Measurements from ENCODE around the gene TBC1D2B. TPM values are rescaled to one million over a fixed set of nuclear protein-coding genes. Genes with fewer than 3 reads are reported as not detected.
"Not testable (repeated sequence)": the region's sequence is repeated elsewhere in the genome, so short reads cannot be mapped to it uniquely, and the experiment has no call there.

TBC1D2B gene
- polyA plus RNA-seq, 1 donor from 2014 or later, result 9.4 TPM

DNA sequence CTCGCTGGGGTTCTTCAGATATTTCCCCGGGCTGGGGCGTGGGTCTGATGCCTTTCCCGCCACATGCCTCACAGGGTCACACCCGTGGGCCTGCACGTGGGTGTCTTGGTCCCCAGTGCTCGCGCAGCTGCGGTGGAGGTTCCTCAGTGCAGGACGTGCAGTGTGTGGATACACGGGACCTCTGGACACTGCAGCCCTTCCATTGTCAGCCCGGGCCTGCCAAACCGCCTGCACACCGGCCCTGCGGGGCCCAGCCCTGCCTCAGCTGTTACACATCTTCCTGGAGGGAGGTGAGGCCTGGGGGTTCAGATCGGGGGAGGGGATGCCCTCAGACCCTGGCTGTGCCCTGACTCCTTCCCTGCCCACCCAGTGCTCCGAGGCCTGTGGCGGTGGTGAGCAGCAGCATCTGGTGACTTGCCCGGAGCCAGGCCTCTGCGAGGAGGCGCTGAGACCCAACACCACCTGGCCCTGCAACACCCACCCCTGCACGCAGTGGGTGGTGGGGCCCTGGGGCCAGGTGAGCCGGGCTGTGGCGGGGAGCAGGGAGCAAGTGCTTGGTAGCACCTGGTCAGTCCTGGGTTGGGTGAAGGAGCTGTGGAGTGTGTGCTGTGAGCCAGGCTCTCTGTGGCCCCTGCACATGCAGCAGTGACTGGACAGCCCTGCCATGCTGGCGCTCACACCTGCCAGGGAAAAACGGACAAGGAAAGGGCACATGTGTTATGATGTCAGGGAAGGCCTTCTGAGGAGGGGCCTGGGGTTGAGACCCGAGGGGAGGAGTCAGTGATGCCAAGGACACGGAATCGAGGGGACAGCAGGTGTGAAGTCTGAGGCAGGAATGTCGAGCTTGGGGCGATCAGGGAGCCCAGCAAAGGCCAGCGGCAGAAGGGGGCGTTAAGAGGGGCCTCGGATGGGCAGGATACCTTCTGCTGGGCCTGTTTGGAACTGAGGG lies 88.9 kb downstream of the TBC1D2B start:
- TF ChIP-seq RAD21 (conservative IDR thresholded peaks at IDR 0.05), result no peak
- TF ChIP-seq EZH2 (IDR thresholded peaks at IDR 0.05; ENCODE audit: borderline replicate concordance, insufficient read depth, low read length, poor library complexity, severe bottlenecking), result no peak
- no peak for TF ChIP-seq POLR2AphosphoS5 (IDR thresholded peaks at IDR 0.05)
- TF ChIP-seq TAF1 (IDR thresholded peaks at IDR 0.05; ENCODE audit: low read depth), result no peak
- H3F3A ChIP-seq (ENCODE audit: insufficient read depth, low read length, poor library complexity, severe bottlenecking), result no peaks in the 10 kb centered on the region
- no peaks in the 10 kb centered on the region for H3K36me3 ChIP-seq (ENCODE audit: insufficient read depth, low read length)
- H3K9ac ChIP-seq (ENCODE audit: low read length), result no peak overlapping the region
- H2AFZ ChIP-seq (ENCODE audit: low read depth, low read length), result no peak overlapping the region
- no peaks in the 10 kb centered on the region for H3K9me3 ChIP-seq (ENCODE audit: low read length)
- no peak overlapping the region for H3K4me3 ChIP-seq (ENCODE audit: low read length)
- H3K27ac ChIP-seq (ENCODE audit: low read length), result no peak overlapping the region
- no peaks in the 10 kb centered on the region for H4K20me1 ChIP-seq (ENCODE audit: insufficient read depth)
- no peak overlapping the region for H3K4me2 ChIP-seq (ENCODE audit: low read length)
- no peaks in the 10 kb centered on the region for H3K9me2 ChIP-seq (ENCODE audit: insufficient read depth, low read length)
- H3K79me2 ChIP-seq (replicated peaks; ENCODE audit: insufficient read depth, low read length), result no peaks in the 10 kb centered on the region
- H3K27me3 ChIP-seq (ENCODE audit: insufficient read depth, low read depth, low read length), result no peaks in the 10 kb centered on the region

DNA sequence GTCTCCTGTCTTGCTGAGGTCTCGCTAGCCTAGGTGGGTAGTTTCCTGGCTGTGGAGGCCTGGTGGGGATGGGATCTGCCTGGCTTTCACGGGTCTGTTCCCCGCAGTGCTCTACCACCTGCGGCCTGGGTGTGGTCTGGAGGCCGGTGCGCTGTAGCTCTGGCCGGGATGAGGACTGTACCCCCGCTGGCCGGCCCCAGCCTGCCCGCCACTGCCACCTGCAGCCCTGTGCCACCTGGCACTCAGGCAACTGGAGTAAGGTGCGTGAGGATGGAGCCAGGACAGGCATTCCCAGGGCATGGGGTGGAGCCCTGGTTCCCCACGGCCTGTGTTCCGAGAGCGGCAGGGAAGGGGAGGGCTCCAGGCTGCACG lies 89.8 kb downstream of the TBC1D2B start:
- H3K4me2 ChIP-seq (ENCODE audit: low read length); H2AFZ ChIP-seq (ENCODE audit: low read depth, low read length); H3K27me3 ChIP-seq (ENCODE audit: insufficient read depth, low read depth, low read length); H4K20me1 ChIP-seq (ENCODE audit: insufficient read depth); H3K9me3 ChIP-seq (ENCODE audit: low read length); H3K9ac ChIP-seq (ENCODE audit: low read length); H3F3A ChIP-seq (ENCODE audit: insufficient read depth, low read length, poor library complexity, severe bottlenecking); H3K36me3 ChIP-seq (ENCODE audit: insufficient read depth, low read length); H3K9me2 ChIP-seq (ENCODE audit: insufficient read depth, low read length); H3K4me3 ChIP-seq (ENCODE audit: low read length); H3K27ac ChIP-seq (ENCODE audit: low read length); H3K79me2 ChIP-seq (replicated peaks; ENCODE audit: insufficient read depth, low read length): not testable (repeated sequence)

DNA sequence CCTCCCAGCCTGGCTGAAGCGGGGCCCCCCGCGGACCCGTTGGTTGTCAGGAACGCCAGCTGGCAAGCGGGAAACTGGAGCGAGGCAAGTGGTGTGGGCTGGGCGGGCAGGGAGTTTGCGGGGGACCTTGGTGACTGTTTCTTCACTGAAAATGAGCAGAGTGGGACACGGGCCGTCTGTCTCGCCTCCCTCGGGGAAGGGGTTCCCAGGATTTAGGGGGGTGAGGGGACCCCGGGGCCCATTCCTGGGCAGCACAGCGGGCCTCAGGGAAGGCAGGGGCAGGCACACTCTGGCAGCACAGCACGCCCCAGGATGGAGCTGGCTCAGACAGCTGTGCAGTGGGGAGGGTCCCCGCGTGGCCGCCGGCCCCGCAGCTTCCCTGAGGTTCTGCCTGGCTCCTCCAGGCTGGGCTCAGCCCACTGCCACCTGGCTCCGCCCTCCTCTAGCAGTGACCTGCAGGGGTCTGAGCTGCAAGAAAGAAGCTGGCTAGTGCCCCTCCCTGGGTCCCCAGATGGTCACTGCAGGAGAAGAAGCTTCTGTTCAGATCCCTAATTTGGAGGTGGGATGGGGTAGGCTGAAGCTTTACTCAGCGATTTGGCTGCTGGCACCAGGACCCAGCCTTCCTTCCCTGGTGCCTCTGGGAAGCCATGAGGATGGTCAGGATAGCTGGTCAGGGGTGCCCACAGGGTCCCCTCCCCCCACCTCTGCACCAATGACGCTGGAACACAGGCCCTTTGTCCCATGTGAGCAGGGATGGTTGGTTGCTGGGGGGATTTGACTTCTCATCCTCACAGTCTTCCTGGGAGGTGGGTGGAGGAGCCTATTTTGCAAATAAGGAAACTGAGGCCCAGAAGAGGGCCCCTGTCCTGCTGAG lies 90.4 kb downstream of the TBC1D2B start:
- H3K4me3 ChIP-seq (ENCODE audit: low read length), result no peak overlapping the region

More for the DNA sequence above, 90.4 kb downstream of the TBC1D2B start:
- no peaks in the 10 kb centered on the region for H3F3A ChIP-seq (ENCODE audit: insufficient read depth, low read length, poor library complexity, severe bottlenecking)
- no peaks in the 10 kb centered on the region for H3K9me2 ChIP-seq (ENCODE audit: insufficient read depth, low read length)
- no peaks in the 10 kb centered on the region for H3K27me3 ChIP-seq (ENCODE audit: insufficient read depth, low read depth, low read length)
- H3K27ac ChIP-seq (ENCODE audit: low read length), result no peak overlapping the region
- H3K4me2 ChIP-seq (ENCODE audit: low read length), result no peak overlapping the region
- no peaks in the 10 kb centered on the region for H3K9me3 ChIP-seq (ENCODE audit: low read length)
- no peak overlapping the region for H3K9ac ChIP-seq (ENCODE audit: low read length)
- H3K79me2 ChIP-seq (replicated peaks; ENCODE audit: insufficient read depth, low read length), result no peaks in the 10 kb centered on the region
- H4K20me1 ChIP-seq (ENCODE audit: insufficient read depth), result no peaks in the 10 kb centered on the region
- H2AFZ ChIP-seq (ENCODE audit: low read depth, low read length), result no peak overlapping the region
- TF ChIP-seq RAD21 (conservative IDR thresholded peaks at IDR 0.05), result no peak
- no peak for TF ChIP-seq TAF1 (IDR thresholded peaks at IDR 0.05; ENCODE audit: low read depth)
- TF ChIP-seq, protein P1, sequence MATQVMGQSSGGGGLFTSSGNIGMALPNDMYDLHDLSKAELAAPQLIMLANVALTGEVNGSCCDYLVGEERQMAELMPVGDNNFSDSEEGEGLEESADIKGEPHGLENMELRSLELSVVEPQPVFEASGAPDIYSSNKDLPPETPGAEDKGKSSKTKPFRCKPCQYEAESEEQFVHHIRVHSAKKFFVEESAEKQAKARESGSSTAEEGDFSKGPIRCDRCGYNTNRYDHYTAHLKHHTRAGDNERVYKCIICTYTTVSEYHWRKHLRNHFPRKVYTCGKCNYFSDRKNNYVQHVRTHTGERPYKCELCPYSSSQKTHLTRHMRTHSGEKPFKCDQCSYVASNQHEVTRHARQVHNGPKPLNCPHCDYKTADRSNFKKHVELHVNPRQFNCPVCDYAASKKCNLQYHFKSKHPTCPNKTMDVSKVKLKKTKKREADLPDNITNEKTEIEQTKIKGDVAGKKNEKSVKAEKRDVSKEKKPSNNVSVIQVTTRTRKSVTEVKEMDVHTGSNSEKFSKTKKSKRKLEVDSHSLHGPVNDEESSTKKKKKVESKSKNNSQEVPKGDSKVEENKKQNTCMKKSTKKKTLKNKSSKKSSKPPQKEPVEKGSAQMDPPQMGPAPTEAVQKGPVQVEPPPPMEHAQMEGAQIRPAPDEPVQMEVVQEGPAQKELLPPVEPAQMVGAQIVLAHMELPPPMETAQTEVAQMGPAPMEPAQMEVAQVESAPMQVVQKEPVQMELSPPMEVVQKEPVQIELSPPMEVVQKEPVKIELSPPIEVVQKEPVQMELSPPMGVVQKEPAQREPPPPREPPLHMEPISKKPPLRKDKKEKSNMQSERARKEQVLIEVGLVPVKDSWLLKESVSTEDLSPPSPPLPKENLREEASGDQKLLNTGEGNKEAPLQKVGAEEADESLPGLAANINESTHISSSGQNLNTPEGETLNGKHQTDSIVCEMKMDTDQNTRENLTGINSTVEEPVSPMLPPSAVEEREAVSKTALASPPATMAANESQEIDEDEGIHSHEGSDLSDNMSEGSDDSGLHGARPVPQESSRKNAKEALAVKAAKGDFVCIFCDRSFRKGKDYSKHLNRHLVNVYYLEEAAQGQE (IDR thresholded peaks at IDR 0.05; ENCODE audit: borderline replicate concordance), result no peak
- TF ChIP-seq, protein P2, sequence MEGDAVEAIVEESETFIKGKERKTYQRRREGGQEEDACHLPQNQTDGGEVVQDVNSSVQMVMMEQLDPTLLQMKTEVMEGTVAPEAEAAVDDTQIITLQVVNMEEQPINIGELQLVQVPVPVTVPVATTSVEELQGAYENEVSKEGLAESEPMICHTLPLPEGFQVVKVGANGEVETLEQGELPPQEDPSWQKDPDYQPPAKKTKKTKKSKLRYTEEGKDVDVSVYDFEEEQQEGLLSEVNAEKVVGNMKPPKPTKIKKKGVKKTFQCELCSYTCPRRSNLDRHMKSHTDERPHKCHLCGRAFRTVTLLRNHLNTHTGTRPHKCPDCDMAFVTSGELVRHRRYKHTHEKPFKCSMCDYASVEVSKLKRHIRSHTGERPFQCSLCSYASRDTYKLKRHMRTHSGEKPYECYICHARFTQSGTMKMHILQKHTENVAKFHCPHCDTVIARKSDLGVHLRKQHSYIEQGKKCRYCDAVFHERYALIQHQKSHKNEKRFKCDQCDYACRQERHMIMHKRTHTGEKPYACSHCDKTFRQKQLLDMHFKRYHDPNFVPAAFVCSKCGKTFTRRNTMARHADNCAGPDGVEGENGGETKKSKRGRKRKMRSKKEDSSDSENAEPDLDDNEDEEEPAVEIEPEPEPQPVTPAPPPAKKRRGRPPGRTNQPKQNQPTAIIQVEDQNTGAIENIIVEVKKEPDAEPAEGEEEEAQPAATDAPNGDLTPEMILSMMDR (IDR thresholded peaks at IDR 0.05; ENCODE audit: poor library complexity, severe bottlenecking), result no peak
- no peak for TF ChIP-seq POLR2AphosphoS5 (IDR thresholded peaks at IDR 0.05)
- TF ChIP-seq EP300 (conservative IDR thresholded peaks at IDR 0.05; ENCODE audit: poor library complexity, severe bottlenecking), result no peak
- TF ChIP-seq MXI1 (conservative IDR thresholded peaks at IDR 0.05; ENCODE audit: poor library complexity, severe bottlenecking), result no peak
- TF ChIP-seq SMC3 (conservative IDR thresholded peaks at IDR 0.05; ENCODE audit: poor library complexity), result no peak
- no peak for TF ChIP-seq EZH2 (IDR thresholded peaks at IDR 0.05; ENCODE audit: borderline replicate concordance, insufficient read depth, low read length, poor library complexity, severe bottlenecking)
- no peaks in the 10 kb centered on the region for H3K36me3 ChIP-seq (ENCODE audit: insufficient read depth, low read length)

Data from neural cell (in vitro differentiated cells).